ENCODE data around the gene NRL.
A peak's percentile ranks its signal among the peaks of the same experiment; 100 is the strongest.
"Not testable (repeated sequence)": the region's sequence is repeated elsewhere in the genome, so short reads cannot be mapped to it uniquely, and the experiment has no call there.

The NRL gene

GRCh38 chr14:24036169-24036962 is 78.4 kb downstream of the NRL start:
- no peaks in the 10 kb centered on the region for H3K79me2 ChIP-seq
- H3K9ac ChIP-seq = peak overlapping the region; percentile 78
- no peaks in the 10 kb centered on the region for H3K27me3 ChIP-seq (ENCODE audit: control insufficient read depth, insufficient read depth, low read length)
- H3K4me3 ChIP-seq (ENCODE audit: low read depth, low read length) = peak overlapping the region; percentile 60
- peak overlapping the region; percentile 77 for H3K4me2 ChIP-seq (ENCODE audit: low read length)
- H2AFZ ChIP-seq = peak overlapping the region; percentile 96
- peaks cover 9% of the 10 kb centered on the region for H3K4me1 ChIP-seq
- H3K9me3 ChIP-seq (ENCODE audit: control insufficient read depth, low read length) = no peaks in the 10 kb centered on the region
- peak; percentile 87 for TF ChIP-seq CTCF (IDR thresholded peaks at IDR 0.05)
- peak overlapping the region; percentile 83 for H3K27ac ChIP-seq
- no peaks in the 10 kb centered on the region for H3K36me3 ChIP-seq (ENCODE audit: control insufficient read depth, insufficient read depth, low read length)

- not testable (repeated sequence) for H3K79me2 ChIP-seq; H3K9me3 ChIP-seq (ENCODE audit: control insufficient read depth, low read length)
Measured at GRCh38 chr14:24035769-24036168, 79.0 kb downstream of the NRL start.

GRCh38 chr14:24032727-24033418 is 81.9 kb downstream of the NRL start:
- H3K4me3 ChIP-seq (ENCODE audit: low read depth, low read length) = no peak overlapping the region
- no peaks in the 10 kb centered on the region for H3K79me2 ChIP-seq
- H3K4me2 ChIP-seq (ENCODE audit: low read length) = no peak overlapping the region
- H3K36me3 ChIP-seq (ENCODE audit: control insufficient read depth, insufficient read depth, low read length) = no peaks in the 10 kb centered on the region
- H3K27me3 ChIP-seq (ENCODE audit: control insufficient read depth, insufficient read depth, low read length) = no peaks in the 10 kb centered on the region
- no peaks in the 10 kb centered on the region for H3K9me3 ChIP-seq (ENCODE audit: control insufficient read depth, low read length)
- H3K4me1 ChIP-seq = peaks cover 9% of the 10 kb centered on the region
- H2AFZ ChIP-seq = no peak overlapping the region
- H3K9ac ChIP-seq = no peak overlapping the region
- H3K27ac ChIP-seq = no peak overlapping the region
- no peak for TF ChIP-seq CTCF (IDR thresholded peaks at IDR 0.05)

More at GRCh38 chr14:24035769-24036168, 79.0 kb downstream of the NRL start:
- peak overlapping the region; percentile 83 for H3K27ac ChIP-seq
- not testable (repeated sequence) for H3K36me3 ChIP-seq (ENCODE audit: control insufficient read depth, insufficient read depth, low read length); H3K27me3 ChIP-seq (ENCODE audit: control insufficient read depth, insufficient read depth, low read length); H3K9ac ChIP-seq; H3K4me1 ChIP-seq
- peak overlapping the region; percentile 96 for H2AFZ ChIP-seq
- H3K4me3 ChIP-seq (ENCODE audit: low read depth, low read length) = peak overlapping the region; percentile 11
- peak; percentile 20 for TF ChIP-seq CTCF (IDR thresholded peaks at IDR 0.05)
- peak overlapping the region; percentile 77 for H3K4me2 ChIP-seq (ENCODE audit: low read length)

- not testable (repeated sequence) for H3K4me3 ChIP-seq (ENCODE audit: low read depth, low read length); H2AFZ ChIP-seq; H3K4me2 ChIP-seq (ENCODE audit: low read length); H3K4me1 ChIP-seq; H3K27me3 ChIP-seq (ENCODE audit: control insufficient read depth, insufficient read depth, low read length); H3K79me2 ChIP-seq; H3K36me3 ChIP-seq (ENCODE audit: control insufficient read depth, insufficient read depth, low read length); H3K9me3 ChIP-seq (ENCODE audit: control insufficient read depth, low read length); H3K9ac ChIP-seq; H3K27ac ChIP-seq
Measured at GRCh38 chr14:24031331-24031730, 83.4 kb downstream of the NRL start.

- not testable (repeated sequence) for H3K79me2 ChIP-seq; H3K4me2 ChIP-seq (ENCODE audit: low read length); H3K9ac ChIP-seq; H2AFZ ChIP-seq; H3K27ac ChIP-seq; H3K4me1 ChIP-seq; H3K4me3 ChIP-seq (ENCODE audit: low read depth, low read length); H3K27me3 ChIP-seq (ENCODE audit: control insufficient read depth, insufficient read depth, low read length); H3K36me3 ChIP-seq (ENCODE audit: control insufficient read depth, insufficient read depth, low read length); H3K9me3 ChIP-seq (ENCODE audit: control insufficient read depth, low read length)
Measured at GRCh38 chr14:24029687-24030086, 85.1 kb downstream of the NRL start.
